Measurements from ENCODE around the gene LRRTM1.

LRRTM1 gene

GRCh38 chr2:80303909-80304837, at the start of gene LRRTM1:
Gene LRRTM1, minus strand, starts transcription at chr2:80304752. Its CDS starts 933 bp downstream, at chr2:80303819.
- peak; percentile 36 for DNase-seq (ENCODE audit: low spot score)

- no peak for DNase-seq (ENCODE audit: low spot score)
These were observed 46.7 kb upstream of the LRRTM1 start for GRCh38 chr2:80351231-80351630.

DNA sequence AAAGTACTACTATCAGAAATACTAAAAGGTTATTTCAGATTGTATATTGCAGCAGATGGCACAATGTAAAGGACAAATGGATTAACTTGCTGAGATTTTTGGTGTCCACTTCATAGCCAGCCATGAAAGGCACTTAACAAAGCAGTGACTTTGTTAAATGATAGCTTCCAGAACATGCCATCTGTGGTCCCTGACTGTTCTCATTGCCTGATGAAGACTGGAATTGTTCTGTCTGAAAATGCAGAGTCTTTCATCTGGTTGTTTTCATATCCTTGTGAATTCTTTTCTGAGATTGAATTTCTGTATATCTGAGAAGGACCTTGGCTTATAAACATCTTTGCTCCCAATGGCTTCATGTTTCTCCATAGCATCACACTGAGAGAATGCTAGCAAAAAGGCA, 44.4 kb upstream of the LRRTM1 start:
- DNase-seq (ENCODE audit: low spot score) = no peak

GRCh38 chr2:80348078-80348477, 43.5 kb upstream of the LRRTM1 start:
- no peak for DNase-seq (ENCODE audit: low spot score)

DNA sequence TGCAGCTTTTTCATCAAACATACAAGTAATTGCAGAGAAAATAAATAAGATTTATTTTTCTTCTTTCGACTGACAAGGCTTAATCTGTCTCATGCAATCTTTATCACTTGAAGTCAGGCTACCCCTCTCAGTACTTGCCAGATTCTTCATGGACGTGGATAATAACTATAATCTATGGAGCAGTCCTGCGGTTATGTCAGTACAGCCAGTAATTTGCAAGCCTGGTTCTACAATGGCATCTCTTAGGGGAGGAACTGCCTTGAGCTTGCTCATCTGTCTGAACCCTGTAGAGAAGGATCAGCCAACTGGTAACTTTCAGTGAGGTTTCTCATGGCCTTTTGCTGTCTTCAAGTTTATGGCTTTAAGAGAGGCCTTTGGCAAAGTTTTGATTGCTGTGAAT, 35.5 kb upstream of the LRRTM1 start:
- no peak for DNase-seq (ENCODE audit: low spot score)

- no peak for DNase-seq (ENCODE audit: low spot score)
These were observed 34.2 kb upstream of the LRRTM1 start for GRCh38 chr2:80338794-80339193.

- no peak for DNase-seq (ENCODE audit: low spot score)
These were observed 30.9 kb upstream of the LRRTM1 start for GRCh38 chr2:80335411-80335810.

DNA sequence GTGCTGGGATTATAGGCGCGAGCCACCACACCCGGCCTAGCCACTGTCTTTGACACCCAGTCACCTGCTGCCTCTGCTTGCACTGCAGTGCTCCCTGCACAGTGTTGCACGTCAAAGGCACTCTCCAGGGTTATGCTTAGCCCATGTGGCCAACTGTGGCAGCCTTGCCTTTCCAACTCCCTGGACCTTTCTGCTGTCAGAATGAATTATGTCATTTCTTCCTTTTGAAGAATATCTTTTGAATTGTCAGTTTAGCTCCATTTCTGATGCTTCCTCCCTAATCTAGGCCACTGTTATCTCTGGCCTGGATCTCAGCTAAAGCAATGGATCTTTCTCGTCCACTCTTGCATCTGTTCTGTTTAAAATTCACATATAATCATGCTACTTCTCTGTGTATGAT, 29.3 kb upstream of the LRRTM1 start:
- DNase-seq (ENCODE audit: low spot score) = no peak

DNA sequence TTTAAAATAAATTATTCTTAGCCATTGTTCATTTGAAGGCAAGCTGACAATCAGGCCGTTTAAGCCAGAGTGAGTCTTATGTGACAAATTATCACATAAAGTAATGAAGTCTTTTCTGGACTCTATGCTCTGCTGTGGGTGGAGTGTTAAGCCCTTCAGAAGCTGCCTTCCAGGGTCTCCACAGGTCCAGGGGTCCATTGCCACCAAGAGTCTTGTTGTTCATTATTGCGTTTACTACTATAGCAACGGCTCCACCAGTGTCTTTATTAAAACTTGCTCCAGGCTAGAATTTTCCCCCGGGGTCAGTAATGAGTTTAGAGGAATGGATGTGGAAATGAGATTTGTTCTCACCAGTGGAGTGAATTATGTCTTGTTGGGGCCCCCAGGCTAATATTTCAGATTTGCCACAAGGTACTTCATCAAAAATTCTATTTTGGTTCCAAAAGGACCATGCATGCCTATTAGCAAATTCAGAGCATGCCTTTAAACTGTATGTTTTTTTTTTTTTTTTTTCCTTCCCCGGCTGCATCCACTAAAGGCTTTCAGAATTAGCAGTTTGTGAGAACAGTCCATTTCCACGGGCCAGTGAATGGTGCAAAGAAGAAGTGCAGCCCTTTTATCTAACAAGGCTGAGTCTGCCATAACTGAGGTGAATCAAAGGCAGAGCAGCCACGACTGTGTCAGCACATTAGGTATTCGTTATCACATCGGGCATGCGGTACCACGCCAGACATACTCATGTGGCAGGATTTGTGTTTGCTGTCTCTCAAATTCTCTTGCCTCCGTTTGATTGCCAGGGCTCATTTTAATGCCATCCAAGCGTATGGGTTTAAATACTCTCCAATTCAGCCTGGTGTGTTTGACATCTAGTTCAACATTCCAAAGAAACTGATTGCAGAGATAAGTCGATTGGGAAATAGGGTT, 26.2 kb upstream of the LRRTM1 start:
- no peak for DNase-seq (ENCODE audit: low spot score)

GRCh38 chr2:80329491-80329890, 24.9 kb upstream of the LRRTM1 start:
- peak; percentile 98 for DNase-seq (ENCODE audit: low spot score)

- peak; percentile 61 for DNase-seq (ENCODE audit: low spot score)
These were observed 23.6 kb upstream of the LRRTM1 start for GRCh38 chr2:80328159-80328571.

GRCh38 chr2:80326861-80327260, 22.3 kb upstream of the LRRTM1 start:
- no peak for DNase-seq (ENCODE audit: low spot score)

GRCh38 chr2:80326214-80326613, 21.7 kb upstream of the LRRTM1 start:
- DNase-seq (ENCODE audit: low spot score) = peak; percentile 83

GRCh38 chr2:80324525-80324924, 20.0 kb upstream of the LRRTM1 start:
- no peak for DNase-seq (ENCODE audit: low spot score)

DNA sequence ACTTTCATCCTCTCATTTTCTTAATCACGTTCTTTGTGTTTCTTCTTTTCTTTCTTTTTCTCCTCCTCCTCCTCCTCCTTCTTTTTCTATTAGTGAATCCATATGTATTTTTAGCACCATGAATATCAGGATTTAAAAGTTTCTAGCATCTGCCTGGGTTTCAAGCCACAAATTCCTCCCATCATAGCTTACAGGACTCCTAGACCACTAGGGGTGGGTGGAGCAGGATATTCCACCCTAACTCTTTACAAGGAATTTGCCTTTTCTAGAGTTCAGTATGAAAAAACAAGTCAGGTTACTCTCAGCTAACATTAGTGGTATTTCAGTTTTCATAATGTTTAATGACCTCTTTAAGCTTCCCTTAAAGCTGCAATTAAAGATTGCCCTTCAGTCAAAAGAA, 19.1 kb upstream of the LRRTM1 start:
- no peak for DNase-seq (ENCODE audit: low spot score)

DNA sequence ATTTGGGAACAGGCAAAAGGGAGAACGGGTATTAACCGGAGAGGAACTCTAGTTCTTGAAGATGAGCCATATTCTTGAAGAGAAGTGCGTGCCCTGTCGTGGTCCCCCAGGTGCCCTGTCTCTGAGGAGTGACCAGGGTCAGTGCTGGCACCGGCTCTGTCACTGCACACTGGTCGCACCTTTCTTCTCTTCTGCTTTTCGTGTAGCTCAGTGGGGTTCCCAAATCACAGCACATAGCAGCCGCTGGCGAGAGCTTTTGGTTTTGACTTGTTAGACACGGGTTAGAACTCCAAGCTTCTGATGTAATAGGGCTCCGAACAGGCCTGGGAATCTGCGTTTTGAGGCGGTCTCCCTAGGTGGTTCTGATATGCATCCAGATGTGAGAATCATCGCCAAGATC, 18.4 kb upstream of the LRRTM1 start:
- DNase-seq (ENCODE audit: low spot score) = no peak

GRCh38 chr2:80322311-80322920, 17.9 kb upstream of the LRRTM1 start:
- DNase-seq (ENCODE audit: low spot score) = no peak

DNA sequence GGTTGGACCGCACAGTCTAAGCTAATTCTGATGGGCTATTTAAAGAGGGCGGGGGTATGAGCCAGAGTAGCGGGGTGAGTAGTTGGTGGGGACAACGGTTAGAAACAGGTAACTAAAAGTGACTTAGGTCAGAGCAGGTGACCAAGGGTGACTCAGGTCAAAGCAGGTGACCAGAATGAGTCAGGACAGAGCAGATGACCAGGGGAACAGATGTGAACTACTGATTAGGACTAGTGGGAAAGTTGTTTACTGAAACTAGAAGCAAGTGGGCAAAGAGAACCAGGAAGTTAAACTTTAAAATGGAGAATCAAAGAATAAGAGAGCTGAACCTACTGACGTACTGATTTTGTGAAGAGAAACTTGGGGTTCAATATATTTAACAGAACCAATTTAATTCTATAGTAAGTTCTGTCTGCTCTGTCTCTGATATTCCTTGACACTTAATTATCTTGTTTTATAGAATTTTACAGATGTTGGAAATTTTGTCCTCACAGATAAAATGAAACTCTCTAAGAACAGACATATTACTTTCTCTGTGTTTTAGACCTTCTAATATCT, 7.8 kb upstream of the LRRTM1 start:
- no peak for DNase-seq (ENCODE audit: low spot score)

DNA sequence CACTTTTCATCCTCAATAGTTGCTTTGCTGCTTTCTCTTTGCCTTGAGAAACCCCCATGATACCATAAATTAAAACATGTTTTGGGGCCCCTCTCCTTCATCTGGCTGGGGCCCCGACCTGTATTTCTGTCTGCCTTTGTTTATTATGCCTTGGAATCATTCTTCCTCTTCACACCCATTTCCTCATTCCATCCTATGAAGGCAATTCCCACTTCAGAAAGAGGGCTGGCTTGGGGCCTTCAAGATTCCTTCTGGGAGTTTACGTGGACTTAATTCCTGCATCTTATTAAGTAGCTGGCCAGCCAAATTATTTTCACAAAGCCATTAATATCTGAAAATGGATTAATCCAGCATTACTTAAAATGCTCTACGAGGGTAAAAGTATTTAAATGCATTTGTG, 6.8 kb upstream of the LRRTM1 start:
- no peak for DNase-seq (ENCODE audit: low spot score)

- no peak for DNase-seq (ENCODE audit: low spot score)
These were observed 1.3 kb downstream of the LRRTM1 start for GRCh38 chr2:80303006-80303908.

Measured in SW480 (cell line).